Activated T-helper 17 cell treated with anti-CD3 and anti-CD28 coated beads, Interleukin-2, amount 50 U/mL, for 72 hours (primary cell): ENCODE measurements around the gene ACTN4. TPM values are rescaled to one million over a fixed set of nuclear protein-coding genes. Genes with fewer than 3 reads are reported as not detected.
A peak's percentile ranks its signal among the peaks of the same experiment; 100 is the strongest.

Experiments used
- ATAC-seq: fragments of 150-1000 bp; cut with Tn5 transposase; replicated peaks from 2 replicates; pipeline ENCODE4 v1.10.0; 2021; ENCODE audit warnings: mild to moderate bottlenecking, moderate library complexity
- H3K27ac Mint-ChIP-seq: one replicate; pipeline ENCODE4 v1.8.0; 2022; ENCODE audit warnings: mixed read lengths
- H3K27me3 Mint-ChIP-seq: one replicate; pipeline ENCODE4 v1.8.0; 2022; ENCODE audit warnings: mixed read lengths
- H3K36me3 Mint-ChIP-seq: one replicate; pipeline ENCODE4 v1.8.0; 2022; ENCODE audit warnings: low read depth, mild to moderate bottlenecking, mixed read lengths
- H3K4me1 Mint-ChIP-seq: one replicate; pipeline ENCODE4 v1.8.0; 2022; ENCODE audit warnings: mixed read lengths
- H3K4me3 Mint-ChIP-seq: one replicate; pipeline ENCODE4 v1.8.0; 2022; ENCODE audit warnings: mild to moderate bottlenecking, mixed read lengths
- H3K9me3 Mint-ChIP-seq: one replicate; pipeline ENCODE4 v1.8.0; 2022; ENCODE audit warnings: mixed read lengths
- total RNA-seq, 2 donors: library from RNA; stranded (reverse); gene quantifications; one replicate each; pipeline ENCODE4 v1.2.3, GENCODE V29; 2022

Gene ACTN4
- total RNA-seq, 2 donors from 2014 or later = 312 to 393 TPM

DNA sequence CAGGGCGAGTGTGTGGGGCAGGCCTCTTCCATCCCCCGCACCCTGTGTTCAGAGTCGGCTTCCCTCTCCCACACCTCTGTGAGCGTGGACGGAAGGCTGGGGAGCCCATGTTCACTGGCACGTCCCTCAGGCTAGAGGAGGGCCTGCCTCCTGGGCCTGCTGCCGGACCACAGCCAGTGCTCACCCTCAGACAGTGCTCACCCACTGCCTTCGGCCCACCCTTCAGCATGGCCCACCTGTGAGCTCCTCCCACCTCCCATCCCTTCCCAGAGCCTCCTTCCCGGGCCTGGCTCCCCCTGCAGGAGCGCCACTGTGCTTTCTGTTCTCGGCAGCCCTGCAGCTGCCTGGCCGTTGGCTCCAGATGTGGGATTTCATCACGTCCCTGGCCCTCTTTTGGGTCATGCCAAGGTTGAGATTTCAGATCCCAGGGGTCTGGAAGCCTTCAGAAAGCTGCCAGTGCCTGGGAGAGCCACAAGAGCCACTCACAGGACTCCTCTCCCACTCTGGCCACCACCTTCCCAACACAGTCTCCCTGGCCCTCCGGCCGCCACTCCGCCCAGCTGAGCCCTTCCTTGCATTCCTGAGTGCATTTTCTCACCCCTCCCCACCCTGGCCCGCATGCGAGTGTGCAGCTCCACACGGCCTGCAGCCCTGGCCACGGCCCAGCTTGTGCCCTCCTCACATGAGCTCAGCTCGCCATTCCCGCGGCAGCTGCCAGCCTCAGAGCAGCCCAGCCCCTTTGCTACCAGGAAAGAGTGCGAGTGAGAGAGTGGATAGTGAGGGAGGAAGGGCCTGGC, 71.5 kb downstream of the ACTN4 start:
- no peak for ATAC-seq
- Mint-ChIP-seq H3K27ac (peak overlapping the region; percentile 54), H3K27me3 (no peaks in the 10 kb centered on the region), H3K4me1 (no peaks in the 10 kb centered on the region), H3K4me3 (no peak overlapping the region), H3K9me3 (no peaks in the 10 kb centered on the region), H3K36me3 (peaks cover 72% of the 10 kb centered on the region)

DNA sequence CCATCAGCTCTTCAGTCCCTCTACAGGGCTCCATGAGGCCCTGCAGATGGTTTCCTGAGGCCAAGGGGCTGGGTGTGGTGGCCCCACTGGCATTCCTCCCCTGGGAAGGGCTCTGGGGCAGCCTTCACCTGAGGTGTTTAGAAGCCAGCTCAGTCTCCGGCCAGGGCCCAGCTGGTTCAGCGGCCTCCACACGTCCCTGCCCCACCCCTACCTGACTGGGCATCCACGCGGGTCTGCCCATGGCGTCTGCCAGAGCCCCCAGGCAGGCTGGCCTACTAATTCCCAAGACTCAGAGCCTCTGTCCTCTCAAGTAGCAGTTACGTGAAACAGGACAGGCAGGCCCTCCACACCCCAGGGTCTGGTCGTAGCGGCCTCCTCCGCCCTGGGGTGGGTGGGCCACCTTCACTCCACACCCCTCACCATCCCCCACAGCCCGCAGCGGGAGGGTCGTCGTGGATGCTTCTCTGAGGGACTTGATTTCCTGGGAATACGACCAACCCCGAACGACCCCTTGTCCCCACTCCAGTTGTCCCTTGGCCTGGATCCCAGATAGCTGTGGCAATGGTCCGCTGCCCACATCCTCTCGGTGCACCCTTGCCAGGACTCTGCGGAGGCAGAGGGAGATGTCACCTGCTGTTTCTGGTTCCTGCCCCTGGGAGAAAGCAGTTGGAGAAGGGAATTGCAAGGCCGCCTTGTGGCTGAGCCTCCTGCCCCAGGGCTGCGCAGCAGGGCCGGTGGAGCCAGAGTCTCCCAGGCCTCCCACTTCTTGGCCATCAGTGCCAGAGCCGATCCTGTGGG, 72.5 kb downstream of the ACTN4 start:
- no peak overlapping the region for H3K4me3 Mint-ChIP-seq
- H3K36me3 Mint-ChIP-seq = peaks cover 72% of the 10 kb centered on the region
- H3K4me1 Mint-ChIP-seq = no peaks in the 10 kb centered on the region
- H3K9me3 Mint-ChIP-seq = no peaks in the 10 kb centered on the region
- H3K27ac Mint-ChIP-seq = no peak overlapping the region
- ATAC-seq = no peak
- no peaks in the 10 kb centered on the region for H3K27me3 Mint-ChIP-seq

DNA sequence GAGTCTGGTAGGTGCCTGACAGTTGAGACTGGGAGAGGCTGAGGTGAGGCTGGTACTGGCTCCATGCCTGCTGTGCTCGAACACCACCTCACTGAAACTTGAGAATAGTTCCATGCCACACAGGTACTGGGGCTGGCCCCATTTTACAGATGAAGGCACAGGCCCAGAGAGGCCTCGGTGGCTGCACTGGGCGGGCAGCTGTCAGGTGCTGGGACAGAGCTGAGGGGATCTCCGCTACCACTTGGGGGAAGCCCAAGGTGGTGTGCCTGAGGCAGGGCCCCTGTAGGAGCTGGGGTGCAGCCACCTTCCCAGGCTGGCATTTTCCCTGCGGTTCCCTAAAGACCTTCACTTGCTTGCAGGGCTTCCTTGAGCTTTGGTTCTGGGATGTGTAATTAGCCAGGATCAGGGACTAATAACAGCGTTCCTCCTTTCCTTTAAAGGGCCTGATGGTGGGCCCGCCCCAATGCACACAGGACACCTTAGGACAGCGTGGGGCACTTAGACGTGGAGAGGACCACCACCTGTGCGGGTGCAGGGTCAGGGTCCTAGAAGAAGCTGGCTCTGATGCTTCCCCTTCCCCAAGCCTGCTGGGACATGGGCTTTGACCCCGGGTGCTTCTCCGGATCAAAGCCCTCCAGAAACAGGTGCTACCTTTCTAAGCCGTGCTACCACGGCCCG, 73.2 kb downstream of the ACTN4 start:
- Mint-ChIP-seq H3K9me3 (no peaks in the 10 kb centered on the region), H3K27me3 (no peaks in the 10 kb centered on the region), H3K4me3 (no peak overlapping the region), H3K27ac (no peak overlapping the region), H3K36me3 (peaks cover 73% of the 10 kb centered on the region), H3K4me1 (no peaks in the 10 kb centered on the region)
- no peak for ATAC-seq

DNA sequence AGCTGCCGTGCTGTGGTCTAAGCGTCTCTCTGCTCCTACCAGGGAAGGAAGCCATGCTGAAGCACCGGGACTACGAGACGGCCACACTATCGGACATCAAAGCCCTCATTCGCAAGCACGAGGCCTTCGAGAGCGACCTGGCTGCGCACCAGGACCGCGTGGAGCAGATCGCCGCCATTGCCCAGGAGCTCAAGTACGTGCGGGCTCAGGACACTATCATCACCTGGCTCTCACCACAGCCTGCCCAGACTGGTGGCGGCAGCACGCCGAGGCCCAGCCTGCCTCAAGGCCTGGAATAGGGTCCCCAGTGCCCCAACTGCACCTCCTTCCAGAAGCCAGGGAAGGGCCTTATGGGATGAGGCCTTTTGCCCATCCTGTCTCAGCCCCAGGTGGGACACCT, 74.0 kb downstream of the ACTN4 start:
- no peaks in the 10 kb centered on the region for H3K4me1 Mint-ChIP-seq
- no peaks in the 10 kb centered on the region for H3K27me3 Mint-ChIP-seq
- no peak for ATAC-seq
- H3K4me3 Mint-ChIP-seq = no peak overlapping the region
- H3K27ac Mint-ChIP-seq = no peak overlapping the region
- peaks cover 73% of the 10 kb centered on the region for H3K36me3 Mint-ChIP-seq
- H3K9me3 Mint-ChIP-seq = no peaks in the 10 kb centered on the region

DNA sequence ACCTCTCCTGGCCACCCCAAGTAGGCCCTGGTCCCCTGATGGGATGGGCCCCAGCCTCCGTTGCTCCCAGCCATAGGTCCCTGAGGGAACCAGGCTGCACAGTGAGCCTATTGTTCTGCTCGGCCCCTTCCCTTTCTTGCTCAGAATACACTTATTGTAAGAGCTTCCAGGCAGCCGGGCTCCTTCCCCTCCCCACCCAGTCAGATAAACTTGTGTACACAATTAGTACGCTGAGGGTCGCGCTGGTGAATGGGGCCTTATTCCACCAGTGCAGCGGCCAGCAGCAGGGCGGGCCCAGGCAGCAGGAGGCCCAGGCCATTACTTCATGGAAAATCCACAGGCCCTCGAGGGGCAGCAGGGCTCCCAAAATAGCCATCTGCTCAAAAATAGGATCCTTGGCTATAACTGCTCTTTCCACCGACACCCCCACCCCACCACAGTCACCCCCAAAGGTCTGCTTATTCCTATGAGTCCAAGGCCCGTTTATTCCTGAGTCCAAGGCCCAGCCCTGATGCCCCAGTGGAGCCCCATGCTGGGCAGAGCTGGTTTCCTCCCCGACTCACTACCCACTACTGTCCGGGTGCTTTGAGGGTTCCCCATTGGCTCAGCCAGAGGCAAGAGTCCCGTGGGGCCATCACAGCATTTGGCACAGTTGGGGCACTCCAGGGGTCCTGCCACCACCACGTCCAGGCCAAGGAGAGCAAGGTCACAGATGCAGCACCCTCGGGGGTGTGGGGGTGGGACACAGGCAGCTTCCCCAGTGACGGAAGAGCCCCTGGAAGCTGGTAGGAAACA, 74.7 kb downstream of the ACTN4 start:
- peaks cover 73% of the 10 kb centered on the region for H3K36me3 Mint-ChIP-seq
- no peak overlapping the region for H3K27ac Mint-ChIP-seq
- no peaks in the 10 kb centered on the region for H3K4me1 Mint-ChIP-seq
- H3K27me3 Mint-ChIP-seq = no peaks in the 10 kb centered on the region
- no peak overlapping the region for H3K4me3 Mint-ChIP-seq
- ATAC-seq = no peak
- no peaks in the 10 kb centered on the region for H3K9me3 Mint-ChIP-seq

DNA sequence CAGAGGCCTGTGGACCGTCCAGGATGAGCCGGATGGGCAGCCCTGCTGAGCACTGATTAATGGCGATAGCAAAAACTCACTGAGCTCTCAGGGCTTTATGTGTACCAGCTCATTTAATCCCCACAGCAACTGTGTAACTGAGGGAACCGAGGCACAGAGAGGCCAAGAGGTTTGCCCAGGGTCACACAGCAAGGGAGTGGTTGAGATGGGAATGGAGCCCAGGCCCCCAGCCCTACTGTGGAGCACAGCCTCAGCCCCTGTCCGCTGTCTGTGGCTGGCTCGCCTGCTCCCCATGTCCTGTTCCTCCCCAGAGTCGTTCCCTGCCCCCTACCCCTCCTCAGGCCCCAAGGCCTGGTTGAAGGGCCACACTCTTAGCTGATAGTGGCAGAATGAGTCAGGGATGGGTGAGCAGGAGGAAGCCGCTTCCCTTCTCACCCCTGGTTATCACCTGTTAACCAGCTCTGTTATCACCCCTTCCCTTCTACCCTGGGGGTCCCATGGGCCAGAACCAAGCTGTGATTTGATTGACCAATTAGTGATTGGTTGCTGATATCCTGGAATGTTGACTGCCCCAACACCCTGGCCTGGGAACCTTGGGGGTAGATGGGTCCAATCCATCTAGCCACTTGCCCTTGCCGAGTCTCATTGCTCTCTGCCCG, 75.6 kb downstream of the ACTN4 start:
- Mint-ChIP-seq H3K4me1 (no peaks in the 10 kb centered on the region), H3K27ac (peak overlapping the region; percentile 41), H3K27me3 (no peaks in the 10 kb centered on the region), H3K9me3 (no peaks in the 10 kb centered on the region), H3K4me3 (no peak overlapping the region), H3K36me3 (peaks cover 70% of the 10 kb centered on the region)
- no peak for ATAC-seq

DNA sequence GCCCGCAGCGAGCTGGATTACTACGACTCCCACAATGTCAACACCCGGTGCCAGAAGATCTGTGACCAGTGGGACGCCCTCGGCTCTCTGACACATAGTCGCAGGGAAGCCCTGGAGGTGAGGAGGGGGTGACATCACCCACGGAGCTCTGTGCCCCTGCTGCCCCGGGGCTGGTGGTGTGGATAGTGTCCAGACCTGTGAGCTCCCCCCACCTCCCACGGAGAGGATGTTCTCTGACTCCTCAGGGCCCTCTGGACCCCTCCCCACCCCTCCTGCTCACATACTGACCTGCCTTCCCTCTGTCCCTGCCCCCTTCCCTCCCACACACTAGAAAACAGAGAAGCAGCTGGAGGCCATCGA, 76.1 kb downstream of the ACTN4 start:
- Mint-ChIP-seq H3K36me3 (peaks cover 71% of the 10 kb centered on the region), H3K27me3 (no peaks in the 10 kb centered on the region)

DNA sequence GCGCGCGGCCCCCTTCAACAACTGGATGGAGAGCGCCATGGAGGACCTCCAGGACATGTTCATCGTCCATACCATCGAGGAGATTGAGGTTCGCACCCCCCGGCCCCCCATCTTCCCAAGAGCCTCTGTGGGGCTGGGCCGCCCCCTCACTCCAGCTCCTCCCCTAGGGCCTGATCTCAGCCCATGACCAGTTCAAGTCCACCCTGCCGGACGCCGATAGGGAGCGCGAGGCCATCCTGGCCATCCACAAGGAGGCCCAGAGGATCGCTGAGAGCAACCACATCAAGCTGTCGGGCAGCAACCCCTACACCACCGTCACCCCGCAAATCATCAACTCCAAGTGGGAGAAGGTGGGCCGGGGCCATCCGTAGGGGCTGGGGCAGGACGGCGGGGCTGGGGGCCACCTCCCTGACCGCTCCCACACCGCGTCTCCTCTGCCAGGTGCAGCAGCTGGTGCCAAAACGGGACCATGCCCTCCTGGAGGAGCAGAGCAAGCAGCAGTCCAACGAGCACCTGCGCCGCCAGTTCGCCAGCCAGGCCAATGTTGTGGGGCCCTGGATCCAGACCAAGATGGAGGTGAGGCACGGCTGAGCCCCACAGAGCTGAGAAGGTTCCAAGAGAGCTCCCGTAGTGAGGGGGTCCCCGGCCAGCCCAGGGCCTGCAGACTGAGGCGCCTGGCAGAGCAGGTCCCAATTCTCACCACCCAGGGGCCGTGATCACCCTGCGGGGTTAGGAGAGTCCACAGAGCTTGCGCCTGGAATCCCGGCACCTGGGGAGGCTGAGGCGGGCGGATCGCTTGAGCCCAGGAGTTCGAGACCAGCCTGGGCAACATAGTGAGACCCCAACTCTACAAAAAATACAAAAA, 76.8 kb downstream of the ACTN4 start:
- Mint-ChIP-seq H3K9me3 (no peaks in the 10 kb centered on the region), H3K4me3 (no peak overlapping the region), H3K4me1 (no peaks in the 10 kb centered on the region), H3K27me3 (no peaks in the 10 kb centered on the region), H3K36me3 (peaks cover 70% of the 10 kb centered on the region), H3K27ac (peak overlapping the region; percentile 25)
- no peak for ATAC-seq

More for the DNA sequence above, 76.1 kb downstream of the ACTN4 start:
- no peaks in the 10 kb centered on the region for H3K9me3 Mint-ChIP-seq
- H3K4me1 Mint-ChIP-seq = no peaks in the 10 kb centered on the region
- no peak overlapping the region for H3K4me3 Mint-ChIP-seq
- peak overlapping the region; percentile 41 for H3K27ac Mint-ChIP-seq
- ATAC-seq = no peak

DNA sequence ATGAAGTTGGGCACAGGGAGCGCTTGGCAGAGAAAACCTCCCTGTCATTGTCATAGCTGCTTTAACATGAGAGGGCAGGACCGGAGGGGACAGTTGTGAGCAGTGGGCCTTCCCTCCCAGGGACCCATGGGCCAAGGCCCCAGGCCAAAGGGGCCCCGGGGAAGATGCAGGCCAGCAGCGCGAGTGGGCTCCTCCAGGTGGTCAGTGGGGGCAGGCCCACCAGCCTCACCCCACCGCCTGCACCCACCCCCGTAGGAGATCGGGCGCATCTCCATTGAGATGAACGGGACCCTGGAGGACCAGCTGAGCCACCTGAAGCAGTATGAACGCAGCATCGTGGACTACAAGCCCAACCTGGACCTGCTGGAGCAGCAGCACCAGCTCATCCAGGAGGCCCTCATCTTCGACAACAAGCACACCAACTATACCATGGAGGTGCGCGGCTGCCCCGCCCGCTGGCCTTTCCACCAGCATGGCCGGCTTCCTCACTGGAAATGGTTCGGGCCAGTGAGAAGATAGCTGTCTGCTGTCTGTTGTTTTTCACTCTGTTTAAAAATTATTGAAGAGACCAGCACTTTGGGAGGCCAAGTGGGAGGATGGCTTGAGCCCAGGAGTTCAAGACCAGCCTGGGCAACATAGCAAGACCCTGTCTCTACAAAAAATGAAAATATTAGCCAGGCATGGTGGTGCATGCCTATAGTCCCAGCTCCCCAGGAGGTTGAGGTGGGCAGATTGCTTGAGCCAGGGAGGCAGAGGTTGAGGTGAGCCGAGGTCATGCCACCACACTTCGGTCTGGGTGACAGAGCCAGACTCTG, 78.2 kb downstream of the ACTN4 start:
- H3K27me3 Mint-ChIP-seq = no peaks in the 10 kb centered on the region
- H3K36me3 Mint-ChIP-seq = peaks cover 77% of the 10 kb centered on the region
- H3K27ac Mint-ChIP-seq = no peak overlapping the region
- no peak overlapping the region for H3K4me3 Mint-ChIP-seq
- no peak for ATAC-seq
- H3K4me1 Mint-ChIP-seq = peaks cover 5% of the 10 kb centered on the region
- no peaks in the 10 kb centered on the region for H3K9me3 Mint-ChIP-seq

DNA sequence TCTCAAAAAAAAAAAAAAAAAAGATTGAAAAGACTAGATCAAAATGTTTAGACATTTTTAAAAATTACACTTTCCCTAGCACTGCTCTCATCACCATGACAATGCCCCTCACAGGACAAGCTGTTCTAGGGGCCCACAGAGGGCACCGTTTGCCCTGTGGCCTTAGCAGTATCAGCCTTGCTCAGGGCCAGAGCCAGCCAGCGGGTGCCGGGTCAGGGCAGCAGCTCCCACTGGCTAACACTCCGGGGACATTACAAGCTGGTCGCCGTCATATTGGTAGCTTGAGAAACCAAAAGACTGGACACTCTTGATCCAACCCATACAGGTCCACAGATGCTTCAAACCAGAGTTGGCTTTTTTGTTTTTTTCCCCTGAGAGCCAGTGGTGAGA, 78.8 kb downstream of the ACTN4 start:
- H3K4me1 Mint-ChIP-seq = peaks cover 5% of the 10 kb centered on the region
- no peak for ATAC-seq
- no peak overlapping the region for H3K27ac Mint-ChIP-seq
- no peaks in the 10 kb centered on the region for H3K9me3 Mint-ChIP-seq
- no peak overlapping the region for H3K4me3 Mint-ChIP-seq
- H3K27me3 Mint-ChIP-seq = no peaks in the 10 kb centered on the region
- H3K36me3 Mint-ChIP-seq = peaks cover 73% of the 10 kb centered on the region

DNA sequence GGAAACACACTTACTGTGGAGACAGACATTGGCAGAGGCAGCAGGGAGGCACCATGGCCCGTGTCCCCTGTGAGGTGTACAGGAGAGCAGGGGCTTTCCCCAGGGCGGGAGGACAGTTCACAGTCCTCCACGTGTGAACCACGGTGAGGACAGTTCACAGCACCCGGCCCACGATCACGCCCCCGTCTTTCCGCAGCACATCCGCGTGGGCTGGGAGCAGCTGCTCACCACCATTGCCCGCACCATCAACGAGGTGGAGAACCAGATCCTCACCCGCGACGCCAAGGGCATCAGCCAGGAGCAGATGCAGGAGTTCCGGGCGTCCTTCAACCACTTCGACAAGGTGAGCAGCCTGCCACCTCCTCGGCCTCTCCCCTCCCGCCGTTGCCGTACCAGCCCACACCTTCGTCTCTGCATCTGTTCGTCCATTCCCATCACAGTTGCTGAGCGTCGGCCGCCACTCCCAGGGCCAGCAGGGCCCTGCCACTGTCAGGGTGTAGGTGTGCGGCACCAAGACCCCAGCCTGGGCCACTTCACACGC, 79.4 kb downstream of the ACTN4 start:
- Mint-ChIP-seq H3K36me3 (peaks cover 76% of the 10 kb centered on the region), H3K4me3 (no peak overlapping the region), H3K27me3 (no peaks in the 10 kb centered on the region), H3K27ac (no peak overlapping the region), H3K4me1 (peaks cover 5% of the 10 kb centered on the region), H3K9me3 (no peaks in the 10 kb centered on the region)
- ATAC-seq = peak; percentile 28

DNA sequence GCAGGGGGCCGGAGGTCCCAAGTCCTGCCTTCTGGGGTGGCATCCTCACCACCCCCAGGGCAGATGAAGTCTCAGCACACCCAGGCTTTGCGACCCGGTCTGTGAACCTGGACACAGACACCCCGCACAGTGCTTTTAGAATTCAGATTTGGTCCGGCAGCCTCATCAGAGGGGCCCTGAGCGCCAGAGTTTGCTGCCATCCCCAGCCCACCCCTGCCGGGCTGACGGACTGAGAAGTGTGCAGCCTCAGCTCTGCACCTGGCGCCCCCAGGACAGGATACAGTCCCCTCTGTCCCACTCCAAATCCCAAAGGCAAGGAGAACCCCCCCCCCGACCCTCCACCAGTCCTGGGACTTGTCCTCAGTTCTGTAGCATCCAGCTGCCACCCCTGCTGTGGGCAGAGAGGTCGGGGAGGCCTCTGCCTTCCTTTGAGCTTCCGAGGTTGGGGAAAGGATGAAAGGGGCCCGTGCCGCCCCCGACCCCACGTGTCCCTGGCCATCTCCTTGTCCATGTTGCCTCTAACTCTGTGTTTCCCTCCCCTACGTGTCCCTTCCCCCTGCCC, 79.9 kb downstream of the ACTN4 start:
- H3K9me3 Mint-ChIP-seq = no peaks in the 10 kb centered on the region
- H3K36me3 Mint-ChIP-seq = peaks cover 82% of the 10 kb centered on the region
- no peaks in the 10 kb centered on the region for H3K27me3 Mint-ChIP-seq
- no peak overlapping the region for H3K4me3 Mint-ChIP-seq
- ATAC-seq = no peak
- peaks cover 5% of the 10 kb centered on the region for H3K4me1 Mint-ChIP-seq
- no peak overlapping the region for H3K27ac Mint-ChIP-seq
